NCI-H1417 treated with DMSO at 0.1 percent for 48 hours (cell line): ENCODE data around the gene TP53I13.

Experiments
- DNase-seq: peaks from one replicate; lab custom pipeline; 2025; lab: John Stamatoyannopoulos, UW

Gene TP53I13

DNA sequence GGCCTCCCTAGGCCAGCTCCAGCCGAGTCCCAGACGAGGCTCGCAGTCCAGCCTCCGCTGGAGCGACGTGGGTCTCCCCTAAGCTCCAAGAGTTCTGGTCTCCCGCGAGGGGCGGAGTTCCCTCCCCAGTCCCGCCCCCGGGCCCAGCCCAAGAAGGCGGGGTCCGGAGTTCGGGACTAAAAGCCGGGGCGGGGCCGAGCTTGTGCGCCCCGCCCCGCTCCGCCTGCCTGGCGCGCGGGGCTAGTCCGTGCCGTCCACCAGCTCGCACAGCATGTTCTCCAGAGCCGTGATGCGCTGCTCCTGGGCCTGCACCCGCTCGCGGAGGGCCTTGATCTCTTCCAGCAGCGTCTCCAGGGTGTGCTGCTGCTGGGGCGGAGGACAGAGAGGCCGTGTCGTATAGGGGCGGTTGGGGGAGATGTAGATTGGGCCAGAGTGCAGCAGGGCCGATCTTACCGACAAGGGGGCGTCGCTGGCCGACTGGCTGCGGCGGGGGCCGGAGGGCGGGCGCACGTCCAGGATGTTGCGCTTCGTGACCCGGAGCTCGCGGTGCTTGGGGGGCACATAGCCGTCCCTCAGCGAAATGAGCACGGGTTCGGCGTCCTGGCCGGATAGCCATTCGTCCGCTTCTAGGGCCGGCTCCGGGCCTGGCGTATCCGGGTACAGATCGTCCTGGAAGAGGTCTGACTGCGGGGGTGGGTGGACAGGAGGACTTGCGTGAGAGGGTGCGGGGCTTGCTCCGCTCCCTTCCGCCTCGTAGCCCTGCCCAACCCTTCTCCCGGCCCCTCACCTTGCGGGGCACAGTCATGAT lies 47.2 kb downstream of the TP53I13 start:
- no peak for DNase-seq

DNA sequence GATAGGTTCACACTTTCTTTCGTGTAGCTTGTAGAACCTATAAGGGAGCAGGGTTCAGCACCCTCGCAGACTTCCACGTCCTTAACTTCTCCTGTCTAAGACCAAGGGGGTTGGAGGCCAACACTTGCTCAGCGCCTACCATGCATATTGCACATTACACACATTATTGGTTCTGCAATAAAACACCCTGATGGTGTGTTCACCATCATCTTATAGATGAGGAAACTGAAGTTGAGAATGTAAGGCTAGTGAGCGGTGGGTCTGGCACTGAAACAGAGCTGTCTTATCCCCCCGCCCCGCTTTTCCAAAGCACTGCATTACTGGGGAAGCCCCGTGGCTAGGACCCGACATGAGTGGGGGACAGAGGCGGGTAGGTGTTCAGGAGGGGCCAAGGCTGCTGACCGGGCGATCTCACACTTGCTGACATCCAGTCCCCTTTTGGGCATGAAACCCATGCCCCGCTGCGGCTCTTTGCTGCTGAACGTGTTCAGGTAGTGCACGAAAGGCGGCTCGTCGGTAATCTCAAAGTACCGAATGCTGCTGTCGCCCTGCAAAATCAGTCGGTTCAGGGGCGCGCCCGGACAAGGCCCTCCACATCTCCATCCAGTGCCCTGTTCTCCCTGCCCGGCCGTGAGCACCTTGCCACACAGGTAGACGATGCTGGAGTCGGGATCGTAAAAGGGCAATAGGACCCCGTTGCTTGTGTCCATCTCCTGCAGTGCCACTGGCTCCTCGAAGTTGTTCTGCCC lies 48.0 kb downstream of the TP53I13 start:
- DNase-seq = no peak

DNA sequence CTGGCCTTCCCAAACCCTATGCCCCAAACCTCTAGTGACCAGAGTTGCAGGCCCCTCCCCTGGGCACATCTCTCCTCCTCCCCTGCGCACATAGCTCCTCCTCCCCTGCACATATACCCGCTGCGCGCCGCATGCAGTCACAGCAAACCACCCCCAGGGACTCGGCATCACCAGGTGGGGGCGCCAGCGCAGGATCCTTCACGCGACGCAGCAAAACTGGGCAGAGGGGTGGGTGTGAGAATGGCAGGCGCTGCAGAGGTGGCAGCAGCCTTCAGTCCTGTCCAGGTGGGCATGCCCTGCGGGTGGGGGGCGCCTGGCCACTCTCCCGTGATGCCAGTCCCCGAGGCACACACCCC lies 48.6 kb downstream of the TP53I13 start:
- peak; percentile 27 for DNase-seq

DNA sequence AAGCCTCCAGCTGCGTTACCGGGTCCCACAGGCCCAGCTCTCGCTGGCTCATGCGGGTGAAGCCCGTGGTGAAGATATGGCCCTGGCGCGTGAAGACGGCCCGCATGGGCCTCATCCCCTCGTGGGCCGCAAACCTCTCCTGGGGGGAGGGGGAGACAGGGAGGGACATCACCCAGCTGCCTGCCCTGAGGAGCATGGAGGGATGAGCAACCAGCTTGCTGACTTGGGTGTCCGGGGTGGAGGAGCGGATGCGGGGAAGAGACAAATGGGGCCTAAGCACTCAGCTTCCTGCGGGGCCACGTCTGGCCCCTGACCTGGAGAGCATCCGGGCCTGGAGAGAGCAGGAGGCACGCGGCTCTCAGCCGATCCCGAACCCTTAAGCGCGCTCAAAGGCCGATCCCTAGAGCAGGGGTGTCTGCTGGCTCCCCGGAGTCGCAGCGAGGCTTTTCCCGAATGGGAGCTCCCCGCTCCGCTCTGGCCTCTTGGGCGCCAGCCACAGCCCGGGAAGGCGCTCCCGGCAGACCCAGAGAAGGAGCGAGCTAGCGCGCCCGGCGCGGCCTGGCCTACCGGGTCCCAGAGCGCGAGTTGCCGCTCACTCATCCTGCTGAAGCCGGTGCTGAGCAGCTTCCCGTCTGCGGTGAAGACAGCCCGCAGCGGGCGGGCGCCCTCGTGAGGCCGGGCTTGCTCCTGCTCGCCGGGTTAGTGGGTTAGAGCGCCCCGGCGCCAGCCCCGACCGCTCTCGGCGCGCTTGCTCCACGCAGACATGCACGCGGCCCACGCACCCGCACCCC lies 49.2 kb downstream of the TP53I13 start:
- no peak for DNase-seq

DNA sequence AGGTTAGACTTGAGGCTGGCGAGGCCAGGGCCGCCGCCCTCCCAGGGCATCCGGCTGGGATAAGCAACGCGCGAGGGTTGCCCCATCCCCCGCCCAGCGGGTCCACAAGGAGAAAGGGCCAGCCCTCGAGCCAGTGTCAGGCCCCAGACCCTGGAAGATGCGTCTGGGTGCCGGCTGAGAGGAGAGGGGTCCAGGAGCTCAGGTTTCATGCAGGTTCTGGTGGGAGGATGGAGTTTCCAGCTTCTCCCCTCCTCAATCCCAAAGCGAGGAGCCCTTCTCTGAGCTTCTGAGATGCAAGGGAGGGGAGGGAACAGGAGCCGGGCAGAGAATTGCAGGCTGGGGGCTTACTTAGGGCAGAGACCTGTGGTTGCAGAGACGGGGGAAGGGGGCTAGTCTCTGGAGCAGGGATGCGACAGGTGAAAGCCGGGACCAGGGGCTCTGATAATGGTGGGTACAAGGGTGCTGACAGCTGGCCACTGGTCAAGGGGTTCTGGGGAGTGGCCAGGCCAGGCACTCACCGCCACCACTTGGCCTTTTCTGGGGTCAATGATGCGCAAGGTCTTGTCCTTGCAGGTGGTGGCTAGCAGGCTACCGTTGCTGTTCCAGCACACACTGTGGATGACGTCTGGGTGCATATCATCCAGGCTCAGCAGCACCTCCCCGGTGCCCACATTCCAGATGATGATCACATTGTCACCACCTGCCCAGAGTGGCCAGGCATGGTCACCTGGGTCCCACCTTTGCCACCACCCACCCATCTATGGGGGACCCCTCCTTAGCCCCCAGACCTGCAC lies 50.0 kb downstream of the TP53I13 start:
- DNase-seq = no peak

DNA sequence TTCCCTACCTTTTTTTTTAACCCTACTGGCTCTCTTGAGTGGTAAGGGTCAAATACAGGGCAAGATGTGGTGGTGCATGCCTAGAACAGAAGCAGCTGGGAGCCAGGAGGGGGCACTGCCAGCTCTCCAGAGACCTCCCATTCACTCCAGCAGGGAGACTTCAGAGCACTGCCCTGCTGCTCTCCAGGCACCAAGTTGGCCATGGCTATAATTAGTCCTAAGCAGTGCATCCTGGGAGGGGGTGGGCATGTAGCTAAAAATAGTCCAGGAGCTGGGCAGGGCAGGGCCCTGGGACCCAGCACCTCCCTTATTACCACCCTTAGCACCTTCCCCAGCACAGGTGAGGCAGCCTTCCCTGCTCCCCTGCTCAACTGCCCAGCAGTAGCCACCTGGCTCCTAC lies 50.8 kb downstream of the TP53I13 start:
- DNase-seq = no peak

DNA sequence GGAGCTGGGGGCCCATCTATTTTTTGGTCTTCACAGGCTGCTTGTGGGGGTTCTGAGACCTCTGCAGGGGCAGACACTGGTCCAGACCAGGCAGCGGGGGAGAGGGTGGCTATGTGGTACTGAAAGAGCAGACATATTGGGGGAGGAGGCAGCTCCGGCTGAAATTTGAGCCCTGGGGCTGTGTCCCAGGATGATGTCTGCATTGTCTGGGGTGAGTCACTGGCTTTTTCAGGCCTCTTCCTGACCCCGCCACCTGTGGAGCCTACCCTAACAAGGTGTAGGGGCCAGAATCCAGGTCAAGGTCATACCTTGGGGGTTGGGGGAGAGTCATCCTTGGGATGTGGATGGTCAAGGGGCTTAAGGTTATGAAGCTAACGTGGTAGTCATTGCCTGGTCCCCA lies 51.8 kb downstream of the TP53I13 start:
- DNase-seq = no peak

DNA sequence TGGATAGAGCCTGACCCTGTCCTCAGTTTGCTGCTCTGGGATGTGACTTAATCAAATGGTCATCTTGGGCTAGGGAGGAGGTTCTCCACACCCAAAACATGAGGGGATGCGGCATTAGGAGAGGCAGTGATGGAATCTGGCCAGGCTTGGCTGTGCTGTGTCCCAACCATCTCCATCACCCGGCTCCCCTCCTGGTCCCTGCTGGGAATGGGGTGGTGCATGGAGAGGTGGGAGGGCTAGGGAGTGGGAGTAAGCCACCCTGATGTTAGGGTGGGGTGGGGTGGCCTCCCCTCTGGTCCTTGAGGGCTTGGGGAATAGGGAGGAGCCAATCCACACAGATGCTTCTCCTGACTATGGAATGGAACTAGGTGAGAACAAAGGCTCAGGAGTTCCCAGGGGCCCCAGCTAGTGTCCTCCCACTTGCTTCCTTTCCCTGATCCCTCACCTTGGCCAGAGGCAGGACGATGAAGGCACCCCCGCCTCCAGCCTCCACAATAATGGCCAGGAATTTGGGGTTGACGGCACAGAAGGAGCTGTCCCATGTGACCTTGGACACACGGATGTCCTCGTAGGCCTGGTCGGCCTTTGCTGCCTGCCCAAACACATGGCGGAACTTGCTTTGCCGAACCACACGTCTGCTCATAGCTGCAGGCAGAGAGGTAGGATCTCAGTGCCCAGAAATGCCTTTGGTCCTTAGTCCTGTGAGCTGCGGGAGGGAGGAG lies 52.4 kb downstream of the TP53I13 start:
- DNase-seq = no peak

DNA sequence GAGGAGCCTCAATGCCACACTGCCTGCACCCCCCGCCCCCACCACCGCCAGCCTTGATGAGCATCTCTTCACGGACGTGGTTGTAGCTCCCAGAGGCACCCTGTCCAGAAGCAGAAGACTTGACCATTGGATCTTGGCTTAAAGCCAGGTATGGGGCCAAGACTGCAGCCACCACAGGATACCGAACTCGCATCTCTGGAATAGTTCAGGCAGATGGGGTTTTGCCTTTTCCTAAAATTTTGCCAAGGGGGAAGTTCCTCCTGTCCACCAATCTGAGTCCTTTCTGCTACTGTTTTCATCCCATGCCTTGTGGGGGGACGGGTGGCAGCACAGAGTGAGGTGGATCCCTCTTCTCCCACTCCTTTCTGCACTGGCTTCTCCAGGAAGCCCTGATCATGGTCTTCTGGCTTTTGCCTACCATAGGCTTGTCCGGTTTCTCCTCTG lies 53.3 kb downstream of the TP53I13 start:
- no peak for DNase-seq
